Left ventricle myocardium inferior (tissue), 1 donor: ENCODE results near the gene ATF7. TPM values are rescaled to one million over a fixed set of nuclear protein-coding genes. Genes with fewer than 3 reads are reported as not detected.

Source experiments
- DNase-seq: peaks from one replicate; pipeline ENCODE4 v3.0.0-alpha.2; 2020
- H3K27ac ChIP-seq: fragments of 200-600 bp; replicated peaks from 2 replicates; pipeline ENCODE4 v1.8.0; 2021
- H3K27me3 ChIP-seq: fragments of 200-600 bp; 2 replicates; pipeline ENCODE4 v1.8.0; 2021; ENCODE audit warnings: low read depth
- H3K36me3 ChIP-seq: fragments of 200-600 bp; 2 replicates; pipeline ENCODE4 v1.8.0; 2021
- H3K4me1 ChIP-seq: fragments of 200-600 bp; 2 replicates; pipeline ENCODE4 v1.8.0; 2021
- H3K4me3 ChIP-seq: fragments of 200-600 bp; 2 replicates; pipeline ENCODE4 v1.8.0; 2021; ENCODE audit warnings: mild to moderate bottlenecking, moderate library complexity
- H3K9me3 ChIP-seq: fragments of 200-600 bp; replicated peaks from 2 replicates; pipeline ENCODE4 v1.8.0; 2021
- intact Hi-C: fragments of 100-400 bp; cut with micrococcal nuclease; formaldehyde crosslinking; loops from one replicate; pipeline ENCODE4 v1.11.0; 2022
- total RNA-seq: library from RNA; stranded (reverse); fragmentation: NEBNext Ultra II Directional; extraction: Animal tissue kit (Norgen Biotek cat#: 25700); gene quantifications from one replicate; pipeline ENCODE4 v1.2.1, GENCODE V29; 2021
- TF ChIP-seq, protein P1 (sequence below): fragments of 200-600 bp; IDR thresholded peaks from 2 replicates; pipeline ENCODE4 v1.8.0; 2021; ENCODE audit warnings: antibody characterized with exemption, mild to moderate bottlenecking, borderline replicate concordance
- donor health status: DM: no; HTN: yes; CAD: no; lungs with severe emphysema.

The ATF7 gene
- total RNA-seq, 1 donor from 2014 or later, result 29.8 TPM

GRCh38 chr12:53480491-53481442, 145.4 kb downstream of the ATF7 start:
- H3K27ac ChIP-seq, result peak overlapping the region; percentile 24
- no peak overlapping the region for H3K4me3 ChIP-seq
- H3K9me3 ChIP-seq, result no peaks in the 10 kb centered on the region
- peaks cover 71% of the 10 kb centered on the region for H3K4me1 ChIP-seq
- TF ChIP-seq, protein P1, sequence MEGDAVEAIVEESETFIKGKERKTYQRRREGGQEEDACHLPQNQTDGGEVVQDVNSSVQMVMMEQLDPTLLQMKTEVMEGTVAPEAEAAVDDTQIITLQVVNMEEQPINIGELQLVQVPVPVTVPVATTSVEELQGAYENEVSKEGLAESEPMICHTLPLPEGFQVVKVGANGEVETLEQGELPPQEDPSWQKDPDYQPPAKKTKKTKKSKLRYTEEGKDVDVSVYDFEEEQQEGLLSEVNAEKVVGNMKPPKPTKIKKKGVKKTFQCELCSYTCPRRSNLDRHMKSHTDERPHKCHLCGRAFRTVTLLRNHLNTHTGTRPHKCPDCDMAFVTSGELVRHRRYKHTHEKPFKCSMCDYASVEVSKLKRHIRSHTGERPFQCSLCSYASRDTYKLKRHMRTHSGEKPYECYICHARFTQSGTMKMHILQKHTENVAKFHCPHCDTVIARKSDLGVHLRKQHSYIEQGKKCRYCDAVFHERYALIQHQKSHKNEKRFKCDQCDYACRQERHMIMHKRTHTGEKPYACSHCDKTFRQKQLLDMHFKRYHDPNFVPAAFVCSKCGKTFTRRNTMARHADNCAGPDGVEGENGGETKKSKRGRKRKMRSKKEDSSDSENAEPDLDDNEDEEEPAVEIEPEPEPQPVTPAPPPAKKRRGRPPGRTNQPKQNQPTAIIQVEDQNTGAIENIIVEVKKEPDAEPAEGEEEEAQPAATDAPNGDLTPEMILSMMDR, result no peak
- intact Hi-C loops, result no loop called here
- no peaks in the 10 kb centered on the region for H3K27me3 ChIP-seq
- DNase-seq, result no peak
- peaks cover 91% of the 10 kb centered on the region for H3K36me3 ChIP-seq

GRCh38 chr12:53479331-53479730, 146.9 kb downstream of the ATF7 start:
- peak overlapping the region; percentile 29 for H3K27ac ChIP-seq
- H3K4me3 ChIP-seq, result no peak overlapping the region
- TF ChIP-seq, protein P1, result no peak
- peaks cover 95% of the 10 kb centered on the region for H3K36me3 ChIP-seq
- H3K4me1 ChIP-seq, result peaks cover 85% of the 10 kb centered on the region
- DNase-seq, result no peak
- intact Hi-C loops, result no loop called here
- H3K9me3 ChIP-seq, result no peaks in the 10 kb centered on the region
- H3K27me3 ChIP-seq, result no peaks in the 10 kb centered on the region

- intact Hi-C loops, result no loop called here
- no peak for DNase-seq
- peak overlapping the region; percentile 29 for H3K27ac ChIP-seq
- H3K27me3 ChIP-seq, result no peaks in the 10 kb centered on the region
- no peak overlapping the region for H3K4me3 ChIP-seq
- TF ChIP-seq, protein P1, result no peak
- peaks cover 90% of the 10 kb centered on the region for H3K4me1 ChIP-seq
- no peaks in the 10 kb centered on the region for H3K9me3 ChIP-seq
- H3K36me3 ChIP-seq, result peaks cover 99% of the 10 kb centered on the region
These were observed 147.3 kb downstream of the ATF7 start for GRCh38 chr12:53478865-53479264.

GRCh38 chr12:53476769-53477209, 149.4 kb downstream of the ATF7 start:
- Histone ChIP-seq H3K4me1 (peaks cover 92% of the 10 kb centered on the region), H3K9me3 (no peaks in the 10 kb centered on the region), H3K4me3 (no peak overlapping the region), H3K36me3 (peaks cover 99% of the 10 kb centered on the region), H3K27ac (peak overlapping the region; percentile 17), H3K27me3 (no peaks in the 10 kb centered on the region)
- DNase-seq, result no peak
- intact Hi-C loops, result no loop called here
- TF ChIP-seq, protein P1, result peak; percentile 36

- Histone ChIP-seq H3K36me3 (peaks cover 99% of the 10 kb centered on the region), H3K4me1 (peaks cover 94% of the 10 kb centered on the region), H3K9me3 (no peaks in the 10 kb centered on the region), H3K27ac (peak overlapping the region; percentile 24), H3K27me3 (no peaks in the 10 kb centered on the region), H3K4me3 (no peak overlapping the region)
- no peak for DNase-seq
- TF ChIP-seq, protein P1, result no peak
- intact Hi-C loops, result no loop called here
These were observed 151.4 kb downstream of the ATF7 start for GRCh38 chr12:53474819-53475218.
